VCaP (cell line): ENCODE data around the gene DOCK8.
A peak's percentile ranks its signal among the peaks of the same experiment; 100 is the strongest.

ENCODE experiments used
- H3K27ac ChIP-seq: fragments of 450-650 bp; 2 replicates; pipeline ENCODE4 v1.5.1; 2017
- TF ChIP-seq, protein P1 (sequence below): fragments of 450-650 bp; conservative IDR thresholded peaks from 2 replicates; pipeline ENCODE4 v1.5.1; 2017; ENCODE audit warnings: mild to moderate bottlenecking, moderate library complexity

DOCK8 gene

DNA sequence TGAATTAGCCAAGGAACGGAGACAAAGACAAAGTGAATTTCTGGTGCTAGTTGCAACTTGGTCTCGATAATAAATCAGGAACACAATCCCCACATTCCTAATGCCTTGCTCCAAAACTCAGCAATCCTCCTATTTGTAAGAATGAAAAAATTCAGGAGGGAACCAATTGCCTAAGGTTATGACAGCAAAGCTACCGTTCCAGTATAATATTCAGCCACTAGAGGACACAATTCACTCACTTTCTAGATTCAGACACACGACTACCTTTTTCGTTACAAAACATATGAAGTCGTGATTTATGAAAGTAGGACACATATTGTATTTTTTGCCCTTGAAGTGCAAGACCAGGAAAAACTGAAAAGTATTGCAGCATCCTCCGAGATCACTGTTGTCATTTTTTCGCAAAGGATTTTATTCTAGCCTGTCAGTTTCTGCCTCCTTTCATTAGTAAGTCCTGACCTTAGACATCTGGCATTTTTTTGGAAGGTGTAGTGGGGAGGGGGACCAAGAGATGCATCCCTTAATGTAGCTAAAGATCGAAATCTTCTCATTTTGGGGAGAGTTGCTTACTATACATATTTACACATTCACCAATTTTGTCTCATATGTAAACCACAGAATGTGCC, 133.1 kb downstream of the DOCK8 start:
- TF ChIP-seq, protein P1, sequence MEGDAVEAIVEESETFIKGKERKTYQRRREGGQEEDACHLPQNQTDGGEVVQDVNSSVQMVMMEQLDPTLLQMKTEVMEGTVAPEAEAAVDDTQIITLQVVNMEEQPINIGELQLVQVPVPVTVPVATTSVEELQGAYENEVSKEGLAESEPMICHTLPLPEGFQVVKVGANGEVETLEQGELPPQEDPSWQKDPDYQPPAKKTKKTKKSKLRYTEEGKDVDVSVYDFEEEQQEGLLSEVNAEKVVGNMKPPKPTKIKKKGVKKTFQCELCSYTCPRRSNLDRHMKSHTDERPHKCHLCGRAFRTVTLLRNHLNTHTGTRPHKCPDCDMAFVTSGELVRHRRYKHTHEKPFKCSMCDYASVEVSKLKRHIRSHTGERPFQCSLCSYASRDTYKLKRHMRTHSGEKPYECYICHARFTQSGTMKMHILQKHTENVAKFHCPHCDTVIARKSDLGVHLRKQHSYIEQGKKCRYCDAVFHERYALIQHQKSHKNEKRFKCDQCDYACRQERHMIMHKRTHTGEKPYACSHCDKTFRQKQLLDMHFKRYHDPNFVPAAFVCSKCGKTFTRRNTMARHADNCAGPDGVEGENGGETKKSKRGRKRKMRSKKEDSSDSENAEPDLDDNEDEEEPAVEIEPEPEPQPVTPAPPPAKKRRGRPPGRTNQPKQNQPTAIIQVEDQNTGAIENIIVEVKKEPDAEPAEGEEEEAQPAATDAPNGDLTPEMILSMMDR: peak; percentile 99
- no peak overlapping the region for H3K27ac ChIP-seq

- H3K27ac ChIP-seq: no peak overlapping the region
- TF ChIP-seq, protein P1: no peak
Observed at GRCh38 chr9:350384-350783, 135.7 kb downstream of the DOCK8 start.

DNA sequence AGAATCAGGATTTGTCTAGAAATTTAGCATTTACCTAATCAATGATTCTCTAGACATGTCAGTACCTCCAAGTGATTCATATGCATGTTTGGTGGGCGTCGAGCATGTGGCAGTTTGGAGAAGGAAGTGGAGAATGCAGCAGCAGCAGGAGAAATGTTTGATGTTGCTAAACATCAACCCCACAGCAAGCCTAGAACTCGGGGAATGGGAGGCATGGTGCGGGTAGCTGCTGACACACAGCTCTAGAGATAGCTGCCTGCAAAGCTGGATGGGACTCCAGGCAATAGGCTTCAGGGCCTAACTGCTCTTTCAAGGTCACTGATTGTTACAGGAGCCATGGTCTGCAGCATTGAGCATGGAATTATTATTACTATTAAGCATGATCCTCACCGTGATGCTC, 137.3 kb downstream of the DOCK8 start:
- TF ChIP-seq, protein P1: no peak
- no peak overlapping the region for H3K27ac ChIP-seq

DNA sequence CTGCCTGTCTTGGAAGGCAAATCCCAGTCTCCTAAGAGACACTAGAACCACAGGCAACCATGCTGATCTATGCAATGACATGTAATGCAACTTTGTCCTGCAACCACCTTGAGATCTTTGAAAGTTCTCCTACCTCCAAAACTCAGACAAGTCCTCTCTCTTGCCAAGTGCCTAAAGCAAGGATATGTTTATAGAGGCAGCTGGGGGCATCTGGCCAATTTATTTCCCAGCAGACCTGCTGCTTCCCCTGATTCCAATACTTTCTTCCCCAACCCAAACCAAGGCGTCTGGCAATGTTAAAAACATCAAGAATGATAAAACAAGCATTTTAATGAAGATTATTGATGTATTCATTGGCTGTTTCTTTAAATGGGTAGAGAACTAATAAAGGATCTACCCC, 138.4 kb downstream of the DOCK8 start:
- H3K27ac ChIP-seq: peak overlapping the region; percentile 26
- TF ChIP-seq, protein P1: no peak

DNA sequence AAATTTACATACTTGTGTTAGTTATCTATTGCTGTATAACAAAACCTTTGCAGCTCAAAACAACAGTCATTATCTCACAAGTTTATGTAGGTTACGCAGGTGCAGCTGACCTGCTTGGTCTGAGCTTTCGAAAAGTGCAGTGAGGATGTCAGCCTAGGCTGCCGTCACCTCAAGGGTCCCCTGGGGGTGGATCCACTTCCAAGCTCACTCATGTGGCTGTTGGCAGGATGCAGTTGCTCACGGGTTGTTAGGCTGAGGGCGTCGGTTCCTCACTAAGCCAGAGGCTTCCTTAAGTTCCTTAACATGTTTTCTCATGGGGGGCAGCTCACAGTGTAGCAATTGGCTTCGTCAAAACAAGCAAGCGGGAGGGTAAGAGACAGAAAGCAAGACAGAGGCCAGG, 139.8 kb downstream of the DOCK8 start:
- H3K27ac ChIP-seq: no peak overlapping the region
- TF ChIP-seq, protein P1: no peak

GRCh38 chr9:357560-357959, 142.9 kb downstream of the DOCK8 start:
- no peak overlapping the region for H3K27ac ChIP-seq
- TF ChIP-seq, protein P1: no peak

GRCh38 chr9:362561-363273, 148.1 kb downstream of the DOCK8 start:
- TF ChIP-seq, protein P1: no peak
- H3K27ac ChIP-seq: no peak overlapping the region
